Adipocyte (in vitro differentiated cells): ENCODE measurements around the gene FBF1.

Experiments
- DNase-seq: peaks from one replicate; pipeline ENCODE4 v3.0.0-alpha.2; 2015; ENCODE audit warnings: low read depth
- H3K27me3 ChIP-seq: replicated peaks from 2 replicates; pipeline ENCODE4 v1.7.0; 2013; ENCODE audit warnings: mild to moderate bottlenecking, low read length, moderate library complexity; ENCODE audit not compliant: control insufficient read depth, insufficient read depth
- H3K36me3 ChIP-seq: 2 replicates; pipeline ENCODE4 v1.7.0; 2013; ENCODE audit warnings: low read length, mild to moderate bottlenecking, moderate library complexity; ENCODE audit not compliant: control insufficient read depth, insufficient read depth, severe bottlenecking
- H3K4me1 ChIP-seq: 2 replicates; pipeline ENCODE4 v1.7.0; 2013; ENCODE audit warnings: mild to moderate bottlenecking, low read length, moderate library complexity; ENCODE audit not compliant: control insufficient read depth, insufficient read depth
- H3K4me3 ChIP-seq: 2 replicates; pipeline ENCODE4 v1.7.0; 2013; ENCODE audit warnings: mild to moderate bottlenecking, low read length, moderate library complexity
- H3K9ac ChIP-seq: 2 replicates; pipeline ENCODE4 v1.7.0; 2013; ENCODE audit warnings: mild to moderate bottlenecking, low read length, moderate library complexity
- H3K9me3 ChIP-seq: 2 replicates; pipeline ENCODE4 v1.7.0; 2013; ENCODE audit warnings: mild to moderate bottlenecking, low read length, moderate library complexity; ENCODE audit not compliant: control insufficient read depth

FBF1 gene

DNA sequence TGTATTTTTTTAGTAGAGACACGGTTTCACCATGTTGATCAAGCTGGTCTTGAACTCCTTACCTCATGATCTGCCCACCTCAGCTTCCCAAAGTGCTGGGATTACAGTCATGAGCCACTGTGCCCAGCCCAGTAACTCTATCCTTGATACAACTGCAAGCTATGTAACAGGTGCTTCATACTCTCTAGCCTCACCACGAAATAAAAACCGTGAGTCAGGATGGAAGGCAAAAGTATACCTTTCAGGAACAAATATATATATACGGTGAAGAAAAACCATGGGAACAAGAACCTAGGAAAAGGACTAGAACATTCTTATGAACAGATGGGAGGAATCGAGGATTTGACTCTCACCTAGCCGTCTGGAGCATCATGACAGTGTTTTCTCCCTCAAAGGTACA, 9.6 kb upstream of the FBF1 start:
- Histone ChIP-seq H3K27me3 (no peaks in the 10 kb centered on the region), H3K4me1 (peaks cover 10% of the 10 kb centered on the region), H3K4me3 (no peak overlapping the region), H3K36me3 (peaks cover 93% of the 10 kb centered on the region), H3K9ac (no peak overlapping the region), H3K9me3 (no peaks in the 10 kb centered on the region)
- no peak for DNase-seq

DNA sequence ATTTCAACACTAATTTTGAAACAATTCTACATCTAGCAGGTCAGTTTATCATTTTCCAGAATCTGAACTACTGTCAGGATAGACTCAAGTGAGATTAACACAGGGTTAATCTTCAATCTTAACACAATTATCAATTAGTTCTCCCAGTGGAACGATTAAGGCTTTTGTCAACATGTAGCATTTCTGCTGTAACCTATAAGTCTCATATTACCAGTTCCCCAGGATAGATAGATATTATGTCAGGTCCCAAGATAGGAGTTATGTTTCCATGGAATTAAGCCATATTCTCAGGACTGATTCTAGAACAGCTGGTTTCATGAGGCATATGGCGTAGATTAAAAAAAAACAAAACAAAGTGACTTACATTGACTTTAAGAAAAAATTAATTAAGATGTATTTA, 4.4 kb upstream of the FBF1 start:
- no peak for DNase-seq
- H3K27me3 ChIP-seq = no peaks in the 10 kb centered on the region
- H3K36me3 ChIP-seq = peaks cover 77% of the 10 kb centered on the region
- peak overlapping the region; percentile 9 for H3K9ac ChIP-seq
- no peak overlapping the region for H3K4me3 ChIP-seq
- H3K9me3 ChIP-seq = no peaks in the 10 kb centered on the region
- H3K4me1 ChIP-seq = peaks cover 22% of the 10 kb centered on the region

DNA sequence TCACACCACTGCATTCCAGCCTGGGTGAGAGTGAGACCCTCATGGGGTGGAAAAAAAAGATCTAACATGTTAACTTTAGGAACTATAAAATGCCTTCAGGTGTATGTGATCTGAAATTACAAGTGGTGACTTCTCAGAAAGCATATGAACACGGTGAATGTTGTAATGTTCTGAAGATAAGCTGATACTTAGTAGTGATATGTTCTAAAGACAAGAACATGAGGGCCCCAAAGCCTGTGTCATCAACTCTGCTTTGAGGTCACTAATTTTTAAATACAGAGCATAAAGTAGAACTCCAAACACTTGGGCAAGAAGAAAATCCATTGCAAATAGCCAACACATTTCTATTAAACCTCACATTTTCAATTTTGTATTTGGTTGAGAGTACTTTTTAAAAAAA, 2.6 kb upstream of the FBF1 start:
- Histone ChIP-seq H3K4me3 (no peak overlapping the region), H3K27me3 (no peaks in the 10 kb centered on the region), H3K36me3 (peaks cover 60% of the 10 kb centered on the region), H3K9ac (no peak overlapping the region), H3K4me1 (peaks cover 22% of the 10 kb centered on the region), H3K9me3 (no peaks in the 10 kb centered on the region)
- no peak for DNase-seq

DNA sequence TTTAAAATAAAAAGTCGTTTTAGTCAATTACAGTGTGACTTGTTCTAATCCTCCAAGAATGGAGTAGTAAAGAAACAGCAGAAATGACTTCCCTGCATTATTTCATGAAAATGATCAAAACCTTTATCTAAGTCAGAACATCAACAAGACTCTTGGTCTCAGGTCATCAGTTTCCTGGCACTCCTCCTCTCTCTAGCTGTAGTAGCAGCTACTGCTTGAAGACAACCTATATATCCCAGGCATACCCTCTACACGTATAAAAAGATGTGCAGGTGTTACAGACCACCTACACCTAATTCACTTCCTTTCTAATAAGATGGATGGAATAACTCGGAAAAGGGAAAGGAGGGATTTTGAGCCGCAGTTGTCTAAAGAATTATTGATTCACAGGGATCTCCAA, 1.6 kb upstream of the FBF1 start:
- H3K4me1 ChIP-seq = peaks cover 22% of the 10 kb centered on the region
- no peak overlapping the region for H3K4me3 ChIP-seq
- H3K27me3 ChIP-seq = no peaks in the 10 kb centered on the region
- no peaks in the 10 kb centered on the region for H3K9me3 ChIP-seq
- peaks cover 50% of the 10 kb centered on the region for H3K36me3 ChIP-seq
- no peak for DNase-seq
- H3K9ac ChIP-seq = no peak overlapping the region

DNA sequence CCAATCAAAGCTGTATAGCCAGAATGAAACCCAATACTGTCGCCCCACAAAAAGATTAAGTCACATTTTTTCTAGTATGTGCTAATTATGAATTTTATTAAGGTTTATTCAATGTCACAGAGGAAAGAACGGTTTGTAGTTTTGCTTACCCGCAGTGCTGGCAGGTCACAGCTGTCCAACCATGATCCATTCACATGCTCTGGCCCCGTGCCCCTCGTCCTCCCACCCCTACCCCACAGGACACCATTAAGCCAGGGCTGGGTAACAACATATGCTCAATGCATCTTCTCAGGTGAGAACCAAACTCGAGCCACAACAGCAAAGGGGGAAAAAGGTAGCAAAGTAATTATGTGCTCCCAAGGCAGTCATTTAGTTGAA, 589 bp upstream of the FBF1 start:
- Histone ChIP-seq H3K4me3 (peak overlapping the region; percentile 85), H3K9me3 (no peaks in the 10 kb centered on the region), H3K36me3 (peaks cover 40% of the 10 kb centered on the region), H3K27me3 (no peaks in the 10 kb centered on the region), H3K4me1 (peaks cover 17% of the 10 kb centered on the region), H3K9ac (peak overlapping the region; percentile 86)
- DNase-seq = no peak

DNA sequence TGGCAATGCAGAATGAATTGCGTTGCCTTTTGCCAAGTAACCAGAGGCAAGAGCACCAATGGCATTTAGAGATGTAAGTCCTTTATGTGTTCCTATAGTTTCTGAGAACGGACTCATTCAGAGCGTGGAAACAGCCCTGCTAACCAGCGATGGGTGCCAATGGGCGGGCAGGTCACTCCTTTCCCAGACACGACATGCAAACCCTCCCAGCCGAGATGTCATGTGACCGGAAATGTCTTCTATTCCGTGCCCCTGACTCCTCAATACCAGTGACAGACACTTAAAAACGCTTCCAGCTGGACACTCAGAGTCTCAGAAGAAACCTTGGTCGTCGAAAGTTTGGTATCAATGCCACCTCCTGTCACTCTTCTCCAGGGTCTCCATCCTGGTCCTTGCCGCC, 3.2 kb downstream of the FBF1 start:
- no peaks in the 10 kb centered on the region for H3K27me3 ChIP-seq
- H3K4me1 ChIP-seq = peaks cover 12% of the 10 kb centered on the region
- no peaks in the 10 kb centered on the region for H3K9me3 ChIP-seq
- peaks cover 3% of the 10 kb centered on the region for H3K36me3 ChIP-seq
- no peak overlapping the region for H3K9ac ChIP-seq
- no peak for DNase-seq
- no peak overlapping the region for H3K4me3 ChIP-seq

DNA sequence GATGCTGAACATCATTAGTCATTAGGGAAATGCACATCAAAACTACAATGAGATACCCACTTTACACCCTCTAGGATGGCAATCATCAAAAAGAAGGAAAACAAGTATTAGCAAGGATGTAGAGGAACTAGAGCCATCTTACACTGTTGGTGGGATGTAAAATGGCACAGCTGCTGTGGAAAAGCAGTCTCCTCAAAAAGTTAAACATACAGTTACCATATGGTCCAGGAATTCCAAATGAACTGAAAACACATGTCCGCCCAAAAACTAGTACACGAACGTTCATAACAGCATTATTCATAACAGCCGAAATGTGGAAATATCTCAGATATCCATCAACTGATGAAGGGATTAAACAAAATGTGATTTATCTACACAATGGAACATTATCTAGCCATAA, 7.0 kb downstream of the FBF1 start:
- H3K36me3 ChIP-seq = no peaks in the 10 kb centered on the region
- H3K9ac ChIP-seq = no peak overlapping the region
- H3K27me3 ChIP-seq = no peaks in the 10 kb centered on the region
- H3K4me3 ChIP-seq = no peak overlapping the region
- no peak for DNase-seq
- no peaks in the 10 kb centered on the region for H3K9me3 ChIP-seq
- H3K4me1 ChIP-seq = no peaks in the 10 kb centered on the region

DNA sequence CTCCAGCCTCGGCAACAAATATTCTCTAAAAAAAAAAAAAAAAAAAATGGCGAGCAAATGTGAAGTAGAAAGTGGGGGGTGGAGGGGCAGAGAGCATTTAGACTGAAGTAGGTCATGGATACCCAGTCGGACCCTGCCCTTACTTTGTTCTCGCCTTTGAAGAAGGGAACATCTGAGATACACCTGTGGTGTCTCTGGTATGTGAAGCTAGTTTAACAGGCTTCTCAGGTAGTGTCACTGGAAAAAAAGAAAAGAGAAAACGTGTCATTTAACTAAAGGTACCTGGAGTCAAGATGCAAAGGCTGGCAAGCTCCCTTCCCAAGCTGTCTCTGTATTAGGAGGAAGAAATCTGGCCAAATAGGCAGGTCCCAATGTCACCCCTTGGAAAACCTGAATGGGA, 8.0 kb downstream of the FBF1 start:
- no peak for DNase-seq
- Histone ChIP-seq H3K4me3 (no peak overlapping the region), H3K36me3 (no peaks in the 10 kb centered on the region), H3K9me3 (no peaks in the 10 kb centered on the region), H3K4me1 (no peaks in the 10 kb centered on the region), H3K27me3 (no peaks in the 10 kb centered on the region), H3K9ac (no peak overlapping the region)

DNA sequence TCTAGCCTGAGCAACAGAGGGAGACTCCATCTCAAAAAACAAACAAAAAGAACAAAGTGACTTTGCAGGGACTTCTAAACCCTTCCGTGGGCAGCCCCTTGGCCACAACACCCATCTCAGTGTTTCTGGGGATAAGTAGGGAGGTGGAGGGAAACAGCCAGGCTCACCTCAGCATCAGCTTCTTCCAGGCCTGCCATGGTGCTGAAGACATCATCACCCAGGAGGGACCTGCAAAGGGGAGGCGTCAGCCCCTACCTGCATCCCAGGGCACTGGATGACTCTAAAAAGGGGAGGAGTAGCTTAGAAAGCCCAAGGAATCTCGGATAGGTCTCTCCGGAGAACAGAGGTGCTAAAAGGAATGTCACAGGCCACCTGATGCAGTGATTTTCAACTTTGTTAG, 9.8 kb downstream of the FBF1 start:
- H3K36me3 ChIP-seq = peaks cover 5% of the 10 kb centered on the region
- H3K9ac ChIP-seq = no peak overlapping the region
- no peaks in the 10 kb centered on the region for H3K9me3 ChIP-seq
- no peak for DNase-seq
- no peak overlapping the region for H3K4me3 ChIP-seq
- no peaks in the 10 kb centered on the region for H3K27me3 ChIP-seq
- no peaks in the 10 kb centered on the region for H3K4me1 ChIP-seq

DNA sequence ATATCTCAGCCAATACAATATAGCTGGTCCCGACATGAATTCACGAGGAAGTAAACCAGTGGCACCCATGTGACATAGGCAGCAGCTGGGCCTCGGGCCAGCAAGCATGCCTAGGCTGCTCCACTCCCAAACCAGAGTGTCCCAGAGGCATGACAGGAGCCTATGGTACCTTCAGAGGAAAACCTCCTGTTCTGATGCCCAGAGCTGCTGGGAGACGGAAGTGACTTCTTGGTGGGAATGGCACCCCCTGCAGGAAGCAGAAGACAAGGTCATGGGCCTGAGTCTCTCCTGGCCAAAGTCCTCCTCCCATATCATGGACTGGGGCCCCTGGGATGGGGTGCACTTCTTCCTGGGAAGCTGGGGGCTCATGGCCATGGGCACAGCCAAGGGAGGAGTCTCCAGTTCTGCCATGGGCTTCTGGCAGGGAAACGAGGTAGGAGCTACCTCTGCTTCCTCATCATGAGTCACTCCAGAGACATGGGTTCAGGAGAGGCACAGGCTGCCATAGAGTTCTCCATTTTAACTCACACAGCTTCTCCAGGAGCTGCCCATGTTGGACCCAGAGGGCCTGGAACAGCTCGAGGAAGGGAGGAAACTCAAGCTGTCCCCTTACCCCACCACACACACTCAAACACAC, 13.4 kb downstream of the FBF1 start:
- Histone ChIP-seq H3K9me3 (no peaks in the 10 kb centered on the region), H3K9ac (no peak overlapping the region), H3K27me3 (no peaks in the 10 kb centered on the region), H3K36me3 (peaks cover 12% of the 10 kb centered on the region), H3K4me3 (no peak overlapping the region), H3K4me1 (no peaks in the 10 kb centered on the region)
- DNase-seq = no peak

DNA sequence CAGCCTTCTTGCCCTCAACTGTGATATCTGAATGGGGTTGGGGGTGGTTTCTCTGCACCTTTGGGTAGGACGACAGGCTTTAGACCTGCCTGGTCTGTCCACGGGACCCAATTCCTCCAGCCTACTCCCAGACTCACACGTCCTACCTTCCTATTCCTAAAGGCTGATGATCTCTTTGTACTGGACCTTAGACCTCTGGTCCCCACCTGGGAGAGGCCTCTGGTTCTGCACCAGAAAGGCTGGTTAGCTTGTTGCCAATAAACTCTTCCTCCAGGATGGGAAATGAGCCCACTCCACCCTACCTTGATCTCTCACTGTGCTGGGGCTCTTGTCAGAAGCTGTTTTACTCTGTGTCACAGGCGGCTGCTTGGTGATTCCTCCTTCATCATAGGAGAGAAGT, 14.4 kb downstream of the FBF1 start:
- Histone ChIP-seq H3K27me3 (no peaks in the 10 kb centered on the region), H3K4me1 (no peaks in the 10 kb centered on the region), H3K9me3 (no peaks in the 10 kb centered on the region), H3K36me3 (peaks cover 12% of the 10 kb centered on the region), H3K9ac (no peak overlapping the region), H3K4me3 (no peak overlapping the region)
- no peak for DNase-seq

DNA sequence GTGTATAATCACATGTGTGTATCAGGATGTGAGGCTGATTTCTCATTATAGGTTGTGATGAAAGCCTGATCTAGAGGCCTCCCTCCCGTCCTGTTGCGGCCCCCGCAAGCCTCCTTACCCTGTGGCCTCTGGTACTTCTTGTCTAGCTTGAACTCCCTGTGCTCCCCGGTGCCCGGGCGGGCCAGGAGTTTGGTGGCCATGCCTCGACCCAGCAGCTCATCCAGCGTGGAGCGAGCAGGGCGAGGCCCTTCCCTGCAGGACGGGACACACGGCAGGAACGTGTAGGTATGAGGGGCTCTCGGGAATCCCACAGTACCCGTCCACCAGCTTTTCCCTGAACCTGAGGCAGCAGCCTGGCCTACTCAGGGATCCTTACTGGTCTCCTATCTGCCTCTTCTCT, 14.9 kb downstream of the FBF1 start:
- DNase-seq = no peak
- H3K9ac ChIP-seq = no peak overlapping the region
- peaks cover 12% of the 10 kb centered on the region for H3K36me3 ChIP-seq
- no peaks in the 10 kb centered on the region for H3K4me1 ChIP-seq
- H3K9me3 ChIP-seq = no peaks in the 10 kb centered on the region
- no peaks in the 10 kb centered on the region for H3K27me3 ChIP-seq
- no peak overlapping the region for H3K4me3 ChIP-seq
